A673 (cell line): ENCODE measurements around the gene ARRB1. TPM values are rescaled to one million over a fixed set of nuclear protein-coding genes. Genes with fewer than 3 reads are reported as not detected.

Experiments
- BruUV-seq: library from RNA; stranded (reverse); fragments of 400-500 nt; replicated peaks from 2 replicates; lab custom pipeline; 2021; lab: Mats Ljungman, UMichigan
- CTCF ChIA-PET: fragments of 300-600 bp; sonication (Branson Sonifier 250); formaldehyde crosslinking; loops from one replicate; lab custom pipeline; 2022; ENCODE audit warnings: antibody characterized with exemption; lab: Charles Lee
- POLR2A ChIA-PET: fragments of 300-600 bp; sonication (Branson Sonifier 250); formaldehyde crosslinking; loops from one replicate; lab custom pipeline; 2022; ENCODE audit warnings: antibody characterized with exemption; ENCODE audit not compliant: low non-redundant PET; lab: Charles Lee
- DNase-seq: peaks from one replicate; pipeline ENCODE4 v3.0.0-alpha.2; 2015; ENCODE audit warnings: low spot score
- H3K27ac ChIP-seq: fragments of 200-600 bp; sonication (generic); 2 replicates; pipeline ENCODE4 v1.5.1; 2016; ENCODE audit warnings: mixed run types, low read depth, mild to moderate bottlenecking, mixed read lengths, antibody characterized with exemption, low read length; ENCODE audit not compliant: poor library complexity, severe bottlenecking
- H3K27me3 ChIP-seq: fragments of 200-600 bp; sonication (generic); replicated peaks from 2 replicates; pipeline ENCODE4 v1.6.1; 2017; ENCODE audit warnings: mixed run types, low read depth, mild to moderate bottlenecking, mixed read lengths, antibody characterized with exemption, low read length; ENCODE audit not compliant: insufficient read depth, poor library complexity
- H3K36me3 ChIP-seq: fragments of 200-600 bp; sonication (generic); 2 replicates; pipeline ENCODE4 v1.6.1; 2016; ENCODE audit warnings: mixed run types, mild to moderate bottlenecking, mixed read lengths, antibody characterized with exemption, low read length; ENCODE audit not compliant: insufficient read depth, poor library complexity, severe bottlenecking
- H3K4me1 ChIP-seq: fragments of 200-600 bp; sonication (generic); 2 replicates; pipeline ENCODE4 v1.6.1; 2017; ENCODE audit warnings: mixed run types, mild to moderate bottlenecking, mixed read lengths, antibody characterized with exemption, low read length; ENCODE audit not compliant: insufficient read depth, poor library complexity, severe bottlenecking
- H3K4me3 ChIP-seq: fragments of 200-600 bp; sonication (generic); 2 replicates; pipeline ENCODE4 v1.5.1; 2016; ENCODE audit warnings: low read depth, mixed run types, mild to moderate bottlenecking, mixed read lengths, low read length; ENCODE audit not compliant: poor library complexity, severe bottlenecking
- H3K9me3 ChIP-seq: fragments of 200-600 bp; sonication (generic); 2 replicates; pipeline ENCODE4 v1.6.1; 2016; ENCODE audit warnings: mixed run types, low read depth, mild to moderate bottlenecking, mixed read lengths, antibody characterized with exemption, low read length; ENCODE audit not compliant: poor library complexity, severe bottlenecking
- EZH2 ChIP-seq: fragments of 200-600 bp; sonication (generic); IDR thresholded peaks from 2 replicates; pipeline ENCODE4 v1.6.1; 2017; ENCODE audit warnings: borderline replicate concordance, low read depth, mild to moderate bottlenecking, mixed read lengths, antibody characterized with exemption, low read length; ENCODE audit not compliant: poor library complexity, severe bottlenecking
- intact Hi-C: fragments of 100-400 bp; cut with micrococcal nuclease; formaldehyde crosslinking; loops from one replicate; pipeline ENCODE4 v1.10.0; 2022; ENCODE audit not compliant: unreplicated experiment
- total RNA-seq: library from RNA; stranded (reverse); gene quantifications from 2 replicates; pipeline ENCODE4 v1.2.3, GENCODE V29; 2021
- TF ChIP-seq, protein P1 (sequence below): fragments of 300-800, 200-600 bp; sonication (generic); conservative IDR thresholded peaks from 2 replicates; pipeline ENCODE4 v1.5.1; 2017; ENCODE audit warnings: low read depth, mild to moderate bottlenecking, antibody characterized with exemption, low read length, moderate library complexity, mixed read lengths

The ARRB1 gene
- total RNA-seq, 1 experiment from 2014 or later, result 37.8 TPM

DNA sequence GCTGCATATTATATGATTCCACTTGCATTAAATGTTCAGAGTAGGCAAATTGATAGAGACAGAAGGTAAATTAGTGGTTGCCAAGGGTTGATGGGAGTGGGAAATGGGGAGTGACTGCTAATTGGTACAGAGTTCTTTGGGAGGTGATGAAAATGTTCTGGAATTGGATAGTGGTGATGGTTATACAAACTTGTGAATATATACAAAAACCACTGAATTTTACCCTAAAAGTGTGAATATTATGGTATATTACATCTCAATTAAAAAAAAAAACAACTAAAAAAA is 52.5 kb downstream of the ARRB1 start:
- ChIA-PET POLR2A (no interaction called here), CTCF (no interaction called here)
- Histone ChIP-seq H3K36me3 (no peaks in the 10 kb centered on the region), H3K27me3 (no peaks in the 10 kb centered on the region), H3K4me3 (no peak overlapping the region), H3K27ac (no peak overlapping the region), H3K9me3 (no peaks in the 10 kb centered on the region), H3K4me1 (no peaks in the 10 kb centered on the region)
- no peak for DNase-seq
- intact Hi-C loops, result no loop called here
- TF ChIP-seq, protein P1, sequence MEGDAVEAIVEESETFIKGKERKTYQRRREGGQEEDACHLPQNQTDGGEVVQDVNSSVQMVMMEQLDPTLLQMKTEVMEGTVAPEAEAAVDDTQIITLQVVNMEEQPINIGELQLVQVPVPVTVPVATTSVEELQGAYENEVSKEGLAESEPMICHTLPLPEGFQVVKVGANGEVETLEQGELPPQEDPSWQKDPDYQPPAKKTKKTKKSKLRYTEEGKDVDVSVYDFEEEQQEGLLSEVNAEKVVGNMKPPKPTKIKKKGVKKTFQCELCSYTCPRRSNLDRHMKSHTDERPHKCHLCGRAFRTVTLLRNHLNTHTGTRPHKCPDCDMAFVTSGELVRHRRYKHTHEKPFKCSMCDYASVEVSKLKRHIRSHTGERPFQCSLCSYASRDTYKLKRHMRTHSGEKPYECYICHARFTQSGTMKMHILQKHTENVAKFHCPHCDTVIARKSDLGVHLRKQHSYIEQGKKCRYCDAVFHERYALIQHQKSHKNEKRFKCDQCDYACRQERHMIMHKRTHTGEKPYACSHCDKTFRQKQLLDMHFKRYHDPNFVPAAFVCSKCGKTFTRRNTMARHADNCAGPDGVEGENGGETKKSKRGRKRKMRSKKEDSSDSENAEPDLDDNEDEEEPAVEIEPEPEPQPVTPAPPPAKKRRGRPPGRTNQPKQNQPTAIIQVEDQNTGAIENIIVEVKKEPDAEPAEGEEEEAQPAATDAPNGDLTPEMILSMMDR, result no peak
- TF ChIP-seq EZH2, result no peak
- no TSS peak for BruUV-seq

DNA sequence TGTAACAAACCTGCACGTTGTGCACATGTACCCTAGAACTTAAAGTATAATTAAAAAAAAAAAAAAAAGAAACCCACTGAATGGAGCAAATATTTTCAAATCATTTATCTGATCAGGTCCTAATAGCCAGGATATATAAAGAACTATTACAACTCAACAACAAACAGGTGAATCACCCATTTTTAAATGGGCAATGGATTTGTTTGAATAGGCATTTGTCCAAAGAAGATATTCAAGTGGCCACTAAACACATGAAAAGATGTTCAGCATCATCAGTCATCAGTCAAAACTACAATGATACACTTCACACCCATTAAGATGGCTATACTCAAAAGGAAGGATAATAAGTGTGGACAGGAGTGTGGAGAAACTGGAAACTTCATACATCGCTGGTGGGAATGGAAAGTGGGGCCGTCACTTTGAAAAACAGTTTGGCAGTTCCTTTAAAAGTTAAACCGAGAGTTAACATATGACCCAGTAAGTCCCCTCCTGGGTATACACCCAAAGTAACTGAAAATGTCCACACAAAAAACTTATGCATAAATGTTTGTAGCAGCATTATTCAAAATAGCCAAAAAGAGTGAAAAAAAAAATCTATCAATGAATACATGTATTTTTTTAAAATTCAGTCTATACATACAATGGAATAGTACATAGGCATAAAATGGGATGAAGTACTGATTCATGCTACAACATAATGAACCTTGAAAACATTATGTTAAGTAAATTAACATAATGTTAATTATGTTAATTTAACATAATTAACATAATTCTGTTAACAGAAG is 53.1 kb downstream of the ARRB1 start:
- Histone ChIP-seq H3K4me3 (no peak overlapping the region), H3K4me1 (no peaks in the 10 kb centered on the region), H3K27me3 (no peaks in the 10 kb centered on the region), H3K9me3 (no peaks in the 10 kb centered on the region), H3K27ac (no peak overlapping the region), H3K36me3 (no peaks in the 10 kb centered on the region)
- CTCF ChIA-PET, result no interaction called here
- no peak for TF ChIP-seq EZH2
- TF ChIP-seq, protein P1, result no peak
- BruUV-seq, result no TSS peak
- intact Hi-C loops, result no loop called here
- POLR2A ChIA-PET, result no interaction called here
- no peak for DNase-seq

DNA sequence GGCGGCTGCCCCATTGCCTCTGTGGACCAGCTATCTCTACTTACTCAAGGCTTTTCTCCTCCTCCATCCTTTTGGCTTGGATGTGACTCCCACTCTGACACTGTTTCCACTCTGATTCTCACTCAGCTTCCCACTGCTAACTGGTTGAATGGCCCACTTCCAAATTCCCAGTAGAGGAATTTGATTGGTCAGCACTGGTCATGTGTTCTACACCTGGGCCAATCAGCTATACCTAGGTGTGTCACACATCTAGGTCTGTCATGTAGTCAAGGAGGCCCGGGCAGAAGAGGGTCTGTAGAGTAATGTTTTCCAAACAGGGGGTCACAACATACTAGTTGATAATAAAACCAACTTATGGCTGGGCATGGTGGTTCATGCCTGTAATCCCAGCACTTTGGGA is 57.6 kb downstream of the ARRB1 start:
- ChIA-PET CTCF (no interaction called here), POLR2A (interaction anchor here (0.7 kb wide), 1 partner anchor 112 kb away, joined by 3 read pairs; no protein-coding TSS in a partner anchor)
- Histone ChIP-seq H3K27ac (no peak overlapping the region), H3K4me1 (no peaks in the 10 kb centered on the region), H3K27me3 (no peaks in the 10 kb centered on the region), H3K4me3 (no peak overlapping the region), H3K9me3 (no peaks in the 10 kb centered on the region), H3K36me3 (no peaks in the 10 kb centered on the region)
- TF ChIP-seq EZH2, result no peak
- TF ChIP-seq, protein P1, result no peak
- intact Hi-C loops, result no loop called here
- no peak for DNase-seq
- BruUV-seq, result no TSS peak
